ENCODE measurements around the gene SLC30A4.
A peak's percentile ranks its signal among the peaks of the same experiment; 100 is the strongest.
"Not testable (repeated sequence)": the region's sequence is repeated elsewhere in the genome, so short reads cannot be mapped to it uniquely, and the experiment has no call there.

Gene SLC30A4

DNA sequence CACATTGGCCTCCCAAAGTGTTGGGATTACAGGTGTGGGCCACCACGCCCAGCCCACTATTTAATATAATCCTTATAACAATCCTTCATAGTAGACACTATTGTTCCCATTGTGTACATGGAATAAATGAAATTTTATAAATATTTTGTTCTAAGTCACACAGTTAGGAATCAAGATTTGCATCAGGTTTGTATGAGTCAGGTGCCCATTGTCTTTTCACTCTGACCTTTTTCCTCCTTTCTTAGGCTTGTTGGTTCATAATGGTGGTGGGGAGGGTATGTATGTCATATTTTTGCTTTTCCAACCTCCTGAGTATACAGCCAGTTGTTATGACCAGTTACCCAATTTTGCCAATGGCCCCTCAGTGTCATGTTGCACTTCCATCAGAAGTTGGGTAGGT lies 18.0 kb upstream of the SLC30A4 start:
- no peaks in the 10 kb centered on the region for H3K27me3 ChIP-seq (ENCODE audit: control insufficient read depth in 1 of 2, insufficient read depth in 2 of 2, low read length in 2 of 2)
- peaks cover 1 to 17% of the 10 kb centered on the region in 2 donors for H3K4me1 ChIP-seq (ENCODE audit: control insufficient read depth in 1 of 2, insufficient read depth in 2 of 2, low read length in 2 of 2)
- H3K36me3 ChIP-seq (ENCODE audit: control insufficient read depth in 1 of 2, insufficient read depth in 2 of 2, low read length in 2 of 2): no peaks in the 10 kb centered on the region
- H3K9ac ChIP-seq (ENCODE audit: low read depth in 1 of 2, low read length in 2 of 2): no peak overlapping the region
- no peaks in the 10 kb centered on the region for H3K9me3 ChIP-seq (ENCODE audit: control insufficient read depth in 1 of 2, low read length in 2 of 2)
- H3K27ac ChIP-seq (ENCODE audit: low read depth, low read length): no peak overlapping the region
- no peak overlapping the region for H3K4me3 ChIP-seq (ENCODE audit: low read depth in 1 of 2, low read length in 2 of 2)

- Histone ChIP-seq H3K4me1 (ENCODE audit: control insufficient read depth in 1 of 2, insufficient read depth in 2 of 2, low read length in 2 of 2) (peaks cover 7 to 23% of the 10 kb centered on the region in 2 donors), H3K9me3 (ENCODE audit: control insufficient read depth in 1 of 2, low read length in 2 of 2) (no peaks in the 10 kb centered on the region), H3K27me3 (ENCODE audit: control insufficient read depth in 1 of 2, insufficient read depth in 2 of 2, low read length in 2 of 2) (no peaks in the 10 kb centered on the region), H3K9ac (ENCODE audit: low read depth in 1 of 2, low read length in 2 of 2) (no peak overlapping the region), H3K36me3 (ENCODE audit: control insufficient read depth in 1 of 2, insufficient read depth in 2 of 2, low read length in 2 of 2) (no peaks in the 10 kb centered on the region), H3K4me3 (ENCODE audit: low read depth in 1 of 2, low read length in 2 of 2) (no peak overlapping the region), H3K27ac (ENCODE audit: low read depth, low read length) (no peak overlapping the region)
These were observed 17.1 kb upstream of the SLC30A4 start for GRCh38 chr15:45539680-45540079.

GRCh38 chr15:45536934-45537333 lies 14.4 kb upstream of the SLC30A4 start:
- no peak overlapping the region for H3K27ac ChIP-seq (ENCODE audit: low read depth, low read length)
- no peaks in the 10 kb centered on the region for H3K36me3 ChIP-seq (ENCODE audit: control insufficient read depth in 1 of 2, insufficient read depth in 2 of 2, low read length in 2 of 2)
- no peaks in the 10 kb centered on the region for H3K27me3 ChIP-seq (ENCODE audit: control insufficient read depth in 1 of 2, insufficient read depth in 2 of 2, low read length in 2 of 2)
- no peak overlapping the region for H3K9ac ChIP-seq (ENCODE audit: low read depth in 1 of 2, low read length in 2 of 2)
- no peak overlapping the region for H3K4me3 ChIP-seq (ENCODE audit: low read depth in 1 of 2, low read length in 2 of 2)
- H3K9me3 ChIP-seq (ENCODE audit: control insufficient read depth in 1 of 2, low read length in 2 of 2): no peaks in the 10 kb centered on the region
- peaks cover 7 to 23% of the 10 kb centered on the region in 2 donors for H3K4me1 ChIP-seq (ENCODE audit: control insufficient read depth in 1 of 2, insufficient read depth in 2 of 2, low read length in 2 of 2)

DNA sequence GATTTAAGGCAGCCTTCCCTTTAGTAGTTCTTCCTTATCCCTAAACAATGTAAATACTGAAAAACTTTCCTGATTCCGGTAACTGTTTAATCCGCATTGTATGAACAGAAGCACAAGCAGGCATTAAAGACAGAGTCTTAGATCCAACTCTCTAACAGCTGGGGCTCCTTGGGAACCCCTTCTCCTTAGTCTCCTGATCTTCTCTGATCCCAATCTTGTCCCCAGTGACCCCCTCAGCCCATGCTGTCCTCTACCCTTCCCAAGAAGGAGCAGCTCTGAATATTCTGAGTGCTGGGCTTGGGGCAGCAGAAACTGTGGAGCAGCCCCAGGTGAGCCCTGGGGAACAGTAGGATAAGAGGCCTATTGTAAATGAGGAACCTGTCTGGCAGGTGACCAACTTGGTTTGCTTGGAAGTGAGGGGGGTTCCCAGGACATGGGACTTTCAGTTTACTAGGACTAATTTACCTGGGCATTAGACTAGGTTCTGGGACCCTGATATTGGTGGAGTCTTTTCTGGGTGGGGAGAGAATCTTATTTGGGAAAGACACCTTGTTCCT lies 13.0 kb upstream of the SLC30A4 start:
- no peak overlapping the region for H3K27ac ChIP-seq (ENCODE audit: low read depth, low read length)

DNA sequence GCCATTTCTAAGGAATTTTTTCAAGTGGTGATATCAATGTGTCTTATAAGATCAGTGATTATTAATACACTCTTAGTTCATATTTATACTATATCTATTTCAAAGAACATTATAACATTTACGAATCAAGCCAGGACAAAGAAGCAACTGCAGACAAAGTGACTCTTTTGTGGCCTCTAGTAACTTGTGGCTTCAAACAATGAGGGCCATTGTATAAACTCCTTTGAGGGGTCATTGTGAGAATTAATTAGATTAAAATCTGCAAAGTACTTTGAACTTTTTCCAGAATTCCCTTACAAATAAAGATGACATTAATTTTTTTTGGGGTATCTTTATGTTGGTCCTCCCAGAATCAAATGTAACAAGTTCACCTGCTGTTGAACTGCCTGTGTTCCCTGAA lies 12.3 kb upstream of the SLC30A4 start:
- no peaks in the 10 kb centered on the region for H3K9me3 ChIP-seq (ENCODE audit: control insufficient read depth in 1 of 2, low read length in 2 of 2)
- H3K27me3 ChIP-seq (ENCODE audit: control insufficient read depth in 1 of 2, insufficient read depth in 2 of 2, low read length in 2 of 2): no peaks in the 10 kb centered on the region
- peaks cover 7 to 23% of the 10 kb centered on the region in 2 donors for H3K4me1 ChIP-seq (ENCODE audit: control insufficient read depth in 1 of 2, insufficient read depth in 2 of 2, low read length in 2 of 2)
- no peak overlapping the region for H3K27ac ChIP-seq (ENCODE audit: low read depth, low read length)
- H3K4me3 ChIP-seq (ENCODE audit: low read depth in 1 of 2, low read length in 2 of 2): no peak overlapping the region
- H3K9ac ChIP-seq (ENCODE audit: low read depth in 1 of 2, low read length in 2 of 2): no peak overlapping the region
- no peaks in the 10 kb centered on the region for H3K36me3 ChIP-seq (ENCODE audit: control insufficient read depth in 1 of 2, insufficient read depth in 2 of 2, low read length in 2 of 2)

More for the DNA sequence above, 13.0 kb upstream of the SLC30A4 start:
- Histone ChIP-seq H3K4me3 (ENCODE audit: low read depth in 1 of 2, low read length in 2 of 2) (no peak overlapping the region), H3K9me3 (ENCODE audit: control insufficient read depth in 1 of 2, low read length in 2 of 2) (no peaks in the 10 kb centered on the region), H3K27me3 (ENCODE audit: control insufficient read depth in 1 of 2, insufficient read depth in 2 of 2, low read length in 2 of 2) (no peaks in the 10 kb centered on the region), H3K9ac (ENCODE audit: low read depth in 1 of 2, low read length in 2 of 2) (no peak overlapping the region), H3K4me1 (ENCODE audit: control insufficient read depth in 1 of 2, insufficient read depth in 2 of 2, low read length in 2 of 2) (peaks cover 7 to 23% of the 10 kb centered on the region in 2 donors), H3K36me3 (ENCODE audit: control insufficient read depth in 1 of 2, insufficient read depth in 2 of 2, low read length in 2 of 2) (no peaks in the 10 kb centered on the region)

- H3K27ac ChIP-seq (ENCODE audit: low read depth, low read length); H3K27me3 ChIP-seq (ENCODE audit: control insufficient read depth in 1 of 2, insufficient read depth in 2 of 2, low read length in 2 of 2); H3K9ac ChIP-seq (ENCODE audit: low read depth in 1 of 2, low read length in 2 of 2): not testable (repeated sequence)
These were observed 10.3 kb upstream of the SLC30A4 start for GRCh38 chr15:45532892-45533291.

DNA sequence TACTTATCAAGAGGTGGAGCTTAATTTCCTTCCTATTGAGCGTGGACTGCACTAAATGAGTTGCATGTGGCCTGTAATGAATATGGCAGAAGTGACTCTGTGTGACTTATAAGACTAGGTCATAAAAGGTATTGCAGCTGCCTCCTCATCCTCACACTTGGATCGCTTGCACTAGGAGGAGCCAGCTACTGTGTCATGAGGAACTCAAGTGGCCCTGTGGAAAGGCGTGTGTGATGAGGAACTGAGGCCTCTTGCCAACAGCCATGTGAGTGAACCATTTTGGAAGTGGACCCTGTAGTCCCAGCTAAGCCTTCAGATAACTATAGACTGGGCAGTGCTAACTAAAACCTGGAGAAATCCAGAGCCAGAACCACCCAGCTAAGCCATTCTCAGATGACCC lies 7.1 kb upstream of the SLC30A4 start:
- Histone ChIP-seq H3K36me3 (ENCODE audit: control insufficient read depth in 1 of 2, insufficient read depth in 2 of 2, low read length in 2 of 2) (no peaks in the 10 kb centered on the region), H3K4me3 (ENCODE audit: low read depth in 1 of 2, low read length in 2 of 2) (no peak overlapping the region), H3K27ac (ENCODE audit: low read depth, low read length) (no peak overlapping the region), H3K9me3 (ENCODE audit: control insufficient read depth in 1 of 2, low read length in 2 of 2) (no peaks in the 10 kb centered on the region), H3K9ac (ENCODE audit: low read depth in 1 of 2, low read length in 2 of 2) (no peak overlapping the region), H3K27me3 (ENCODE audit: control insufficient read depth in 1 of 2, insufficient read depth in 2 of 2, low read length in 2 of 2) (no peaks in the 10 kb centered on the region), H3K4me1 (ENCODE audit: control insufficient read depth in 1 of 2, insufficient read depth in 2 of 2, low read length in 2 of 2) (no peaks in the 10 kb centered on the region)

More at GRCh38 chr15:45532892-45533291, 10.3 kb upstream of the SLC30A4 start:
- H3K4me3 ChIP-seq (ENCODE audit: low read depth in 1 of 2, low read length in 2 of 2); H3K36me3 ChIP-seq (ENCODE audit: control insufficient read depth in 1 of 2, insufficient read depth in 2 of 2, low read length in 2 of 2); H3K9me3 ChIP-seq (ENCODE audit: control insufficient read depth in 1 of 2, low read length in 2 of 2): not testable (repeated sequence)
- peaks cover 7 to 14% of the 10 kb centered on the region in 2 donors for H3K4me1 ChIP-seq (ENCODE audit: control insufficient read depth in 1 of 2, insufficient read depth in 2 of 2, low read length in 2 of 2)

- no peaks in the 10 kb centered on the region for H3K27me3 ChIP-seq (ENCODE audit: control insufficient read depth in 1 of 2, insufficient read depth in 2 of 2, low read length in 2 of 2)
- H3K9ac ChIP-seq (ENCODE audit: low read depth in 1 of 2, low read length in 2 of 2): no peak overlapping the region
- no peaks in the 10 kb centered on the region for H3K36me3 ChIP-seq (ENCODE audit: control insufficient read depth in 1 of 2, insufficient read depth in 2 of 2, low read length in 2 of 2)
- no peaks in the 10 kb centered on the region for H3K9me3 ChIP-seq (ENCODE audit: control insufficient read depth in 1 of 2, low read length in 2 of 2)
- H3K4me1 ChIP-seq (ENCODE audit: control insufficient read depth in 1 of 2, insufficient read depth in 2 of 2, low read length in 2 of 2): peaks cover 0 to 5% of the 10 kb centered on the region in 2 donors
- H3K27ac ChIP-seq (ENCODE audit: low read depth, low read length): no peak overlapping the region
- no peak overlapping the region for H3K4me3 ChIP-seq (ENCODE audit: low read depth in 1 of 2, low read length in 2 of 2)
These were observed 4.5 kb upstream of the SLC30A4 start for GRCh38 chr15:45527086-45527485.

GRCh38 chr15:45523166-45523460 lies 558 bp upstream of the SLC30A4 start:
- Histone ChIP-seq H3K4me3 (ENCODE audit: low read depth in 1 of 2, low read length in 2 of 2) (peak overlapping the region; percentile 87 to 91), H3K36me3 (ENCODE audit: control insufficient read depth in 1 of 2, insufficient read depth in 2 of 2, low read length in 2 of 2) (peaks cover 0 to 4% of the 10 kb centered on the region in 2 donors), H3K9ac (ENCODE audit: low read depth in 1 of 2, low read length in 2 of 2) (peak overlapping the region; percentile 28 to 62), H3K27me3 (ENCODE audit: control insufficient read depth in 1 of 2, insufficient read depth in 2 of 2, low read length in 2 of 2) (no peaks in the 10 kb centered on the region), H3K27ac (ENCODE audit: low read depth, low read length) (peak overlapping the region; percentile 15), H3K9me3 (ENCODE audit: control insufficient read depth in 1 of 2, low read length in 2 of 2) (no peaks in the 10 kb centered on the region), H3K4me1 (ENCODE audit: control insufficient read depth in 1 of 2, insufficient read depth in 2 of 2, low read length in 2 of 2) (peaks cover 17% of the 10 kb centered on the region in 2 donors)

GRCh38 chr15:45521596-45522327 lies 793 bp downstream of the SLC30A4 start:
- peak overlapping the region; percentile 87 to 91 for H3K4me3 ChIP-seq (ENCODE audit: low read depth in 1 of 2, low read length in 2 of 2)
- H3K36me3 ChIP-seq (ENCODE audit: control insufficient read depth in 1 of 2, insufficient read depth in 2 of 2, low read length in 2 of 2): peaks cover 0 to 5% of the 10 kb centered on the region in 2 donors
- peak overlapping the region; percentile 87 to 90 for H3K9ac ChIP-seq (ENCODE audit: low read depth in 1 of 2, low read length in 2 of 2)
- no peaks in the 10 kb centered on the region for H3K27me3 ChIP-seq (ENCODE audit: control insufficient read depth in 1 of 2, insufficient read depth in 2 of 2, low read length in 2 of 2)
- peak overlapping the region; percentile 41 for H3K27ac ChIP-seq (ENCODE audit: low read depth, low read length)
- peaks cover 17% of the 10 kb centered on the region in 2 donors for H3K4me1 ChIP-seq (ENCODE audit: control insufficient read depth in 1 of 2, insufficient read depth in 2 of 2, low read length in 2 of 2)
- no peaks in the 10 kb centered on the region for H3K9me3 ChIP-seq (ENCODE audit: control insufficient read depth in 1 of 2, low read length in 2 of 2)
